HepG2 (cell line): Measurements from ENCODE around the gene DST. TPM values are rescaled to one million over a fixed set of nuclear protein-coding genes. Genes with fewer than 3 reads are reported as not detected.

ENCODE experiments used
- FOXP4 ChIP-seq: sonication (generic); formaldehyde crosslinking; IDR thresholded peaks from 2 replicates; pipeline ENCODE4 v1.4.0; 2020; ENCODE audit warnings: missing genetic modification reagents
- HOMEZ ChIP-seq: IDR thresholded peaks from 2 replicates; pipeline ENCODE4 v1.6.1; 2016; ENCODE audit warnings: low read depth
- MZF1 ChIP-seq: sonication (generic); formaldehyde crosslinking; IDR thresholded peaks from 2 replicates; pipeline ENCODE4 v1.8.1; 2023; ENCODE audit warnings: mild to moderate bottlenecking, missing genetic modification reagents, borderline replicate concordance
- PAWR ChIP-seq: sonication (generic); formaldehyde crosslinking; IDR thresholded peaks from 2 replicates; pipeline ENCODE4 v1.4.0; 2020; ENCODE audit warnings: missing genetic modification reagents, mild to moderate bottlenecking, borderline replicate concordance
- RARA ChIP-seq: IDR thresholded peaks from 2 replicates; pipeline ENCODE4 v1.6.1; 2016; ENCODE audit warnings: missing genetic modification reagents, missing compliant biosample characterization
- SOX13 ChIP-seq, 3 experiments: fragments of 450-650 bp in 1 of 3; sonication (generic) in 1 of 3; formaldehyde crosslinking in 1 of 3; IDR thresholded peaks in 2 of 3; conservative IDR thresholded peaks in 1 of 3; 2 replicates each; pipeline versions ENCODE4 v1.5.0 to v1.6.1; 2016 to 2020; ENCODE audit warnings: antibody characterized with exemption in 1 of 3, mild to moderate bottlenecking in 1 of 3, missing compliant biosample characterization in 1 of 3, missing genetic modification reagents in 1 of 3, moderate library complexity in 1 of 3
- SOX5 ChIP-seq: IDR thresholded peaks from 2 replicates; pipeline ENCODE4 v1.6.1; 2016; ENCODE audit warnings: borderline replicate concordance
- ZNF263 ChIP-seq: sonication (generic); formaldehyde crosslinking; IDR thresholded peaks from 2 replicates; pipeline ENCODE4 v1.4.0; 2020; ENCODE audit warnings: missing genetic modification reagents
- ZNF333 ChIP-seq: sonication (generic); formaldehyde crosslinking; IDR thresholded peaks from 2 replicates; pipeline ENCODE4 v1.4.0; 2020; ENCODE audit warnings: mild to moderate bottlenecking, missing genetic modification reagents, borderline replicate concordance
- ZNF850 ChIP-seq: sonication (generic); formaldehyde crosslinking; conservative IDR thresholded peaks from 2 replicates; pipeline ENCODE4 v1.9.0; 2021; ENCODE audit warnings: mild to moderate bottlenecking, missing genetic modification reagents
- polyA plus RNA-seq, 8 experiments: library from polyadenylated mRNA; depleted of rRNA in 3 of 8; stranded (reverse) in 7 of 8; unstranded in 1 of 8; fragments of >200 nt; fragmentation: Illumina TruSeq in 4 of 8; extraction: Trizol in 4 of 8; gene quantifications; 2 replicates each; pipeline versions ENCODE4 v1.2.1 to v1.2.3, GENCODE V29; 2011 to 2016; ENCODE audit warnings: low read depth in 4 of 8, missing spikeins in 1 of 8, mixed read lengths in 1 of 8; ENCODE audit not compliant: insufficient read depth in 1 of 8
- total RNA-seq, 5 experiments: library from RNA; depleted of rRNA; stranded (reverse); fragments of >200 nt; fragmentation: Illumina TruSeq; extraction: Trizol; gene quantifications; 2 replicates each; pipeline ENCODE4 v1.2.3, GENCODE V29; 2016; ENCODE audit warnings: low read depth in 1 of 5
- TF ChIP-seq, protein P1 (sequence below): sonication (generic); formaldehyde crosslinking; IDR thresholded peaks from 2 replicates; pipeline ENCODE4 v1.5.0; 2020; ENCODE audit warnings: mild to moderate bottlenecking, missing genetic modification reagents

DST gene
- total and polyA plus RNA-seq, 2 of the 13 experiments (the other 11 are each of a cell fraction or from before 2014, with no cell fraction given): 64.4 to 89.0 TPM

DNA sequence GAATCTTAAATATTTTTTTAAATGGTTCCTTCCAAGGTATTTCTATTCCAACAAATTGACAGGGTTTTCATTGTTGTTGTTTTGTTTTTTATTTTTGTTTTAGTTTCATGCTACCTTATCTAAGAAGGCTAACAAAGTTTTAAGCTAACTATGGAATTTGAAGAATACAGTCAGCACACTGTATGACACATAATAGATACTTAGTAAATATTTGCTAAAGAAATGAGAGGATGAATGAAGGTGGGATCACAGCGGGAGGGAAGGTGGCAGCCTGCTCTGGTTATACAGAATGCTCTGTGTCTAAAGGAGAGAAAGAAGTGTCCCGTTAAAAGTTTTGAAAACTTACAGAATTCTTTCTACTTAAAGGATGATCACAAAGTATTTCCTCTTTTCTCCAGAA lies 43.7 kb upstream of the DST start (continued):
- TF ChIP-seq ZNF263 (CRISPR knock-in tag) (no peak), PAWR (CRISPR knock-in tag) (no peak), RARA (CRISPR knock-in tag) (0 out of 2 replicates have a peak, but pooled peaks have one; percentile 36), SOX13 (IDR thresholded peaks at IDR 0.05) (no peak), SOX13 (CRISPR knock-in tag; conservative IDR thresholded peaks at IDR 0.05 in 1 of 2, IDR thresholded peaks at IDR 0.05 in 1 of 2) (peak in 1 of 2 experiments; percentile 50; a peak in 1 of 4 replicates), FOXP4 (peak; percentile 46; the same call in 1 of the 2 replicates), ZNF850 (CRISPR knock-in tag) (no peak), SOX5 (CRISPR knock-in tag) (peak; percentile 36; the same call in 1 of the 2 replicates), MZF1 (no peak), ZNF333 (CRISPR knock-in tag) (no peak), HOMEZ (0 out of 2 replicates have a peak, but pooled peaks have one; percentile 35)
- TF ChIP-seq, protein P1, sequence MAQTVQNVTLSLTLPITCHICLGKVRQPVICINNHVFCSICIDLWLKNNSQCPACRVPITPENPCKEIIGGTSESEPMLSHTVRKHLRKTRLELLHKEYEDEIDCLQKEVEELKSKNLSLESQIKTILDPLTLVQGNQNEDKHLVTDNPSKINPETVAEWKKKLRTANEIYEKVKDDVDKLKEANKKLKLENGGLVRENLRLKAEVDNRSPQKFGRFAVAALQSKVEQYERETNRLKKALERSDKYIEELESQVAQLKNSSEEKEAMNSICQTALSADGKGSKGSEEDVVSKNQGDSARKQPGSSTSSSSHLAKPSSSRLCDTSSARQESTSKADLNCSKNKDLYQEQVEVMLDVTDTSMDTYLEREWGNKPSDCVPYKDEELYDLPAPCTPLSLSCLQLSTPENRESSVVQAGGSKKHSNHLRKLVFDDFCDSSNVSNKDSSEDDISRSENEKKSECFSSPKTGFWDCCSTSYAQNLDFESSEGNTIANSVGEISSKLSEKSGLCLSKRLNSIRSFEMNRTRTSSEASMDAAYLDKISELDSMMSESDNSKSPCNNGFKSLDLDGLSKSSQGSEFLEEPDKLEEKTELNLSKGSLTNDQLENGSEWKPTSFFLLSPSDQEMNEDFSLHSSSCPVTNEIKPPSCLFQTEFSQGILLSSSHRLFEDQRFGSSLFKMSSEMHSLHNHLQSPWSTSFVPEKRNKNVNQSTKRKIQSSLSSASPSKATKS (CRISPR knock-in tag): no peak
